GM18867 (cell line): ENCODE measurements around the gene MBD3.
"Not testable (repeated sequence)": the region's sequence is repeated elsewhere in the genome, so short reads cannot be mapped to it uniquely, and the experiment has no call there.

Experiments used
- ATAC-seq: cut with Tn5 transposase; IDR thresholded peaks from one replicate; pipeline ENCODE4 v1.9.1; 2021; ENCODE audit warnings: mild to moderate bottlenecking, moderate library complexity; ENCODE audit not compliant: unreplicated experiment

Gene MBD3

GRCh38 chr19:1551068-1552040 is 41.3 kb downstream of the MBD3 start:
- no peak for ATAC-seq

- ATAC-seq, result no peak
Observed at GRCh38 chr19:1549332-1549945, 43.2 kb downstream of the MBD3 start.

GRCh38 chr19:1540365-1540925 is 52.2 kb downstream of the MBD3 start:
- ATAC-seq, result no peak

- not testable (repeated sequence) for ATAC-seq
Observed at GRCh38 chr19:1539749-1540148, 52.9 kb downstream of the MBD3 start.

- no peak for ATAC-seq
Observed at GRCh38 chr19:1538978-1539377, 53.7 kb downstream of the MBD3 start.

- not testable (repeated sequence) for ATAC-seq
Observed at GRCh38 chr19:1535699-1536098, 57.0 kb downstream of the MBD3 start.

GRCh38 chr19:1534972-1535371 is 57.7 kb downstream of the MBD3 start:
- ATAC-seq, result no peak

- no peak for ATAC-seq
Observed at GRCh38 chr19:1533510-1534150, 59.0 kb downstream of the MBD3 start.

- no peak for ATAC-seq
Observed at GRCh38 chr19:1532003-1532402, 60.7 kb downstream of the MBD3 start.

- no peak for ATAC-seq
Observed at GRCh38 chr19:1531587-1531986, 61.1 kb downstream of the MBD3 start.

GRCh38 chr19:1530856-1531255 is 61.8 kb downstream of the MBD3 start:
- ATAC-seq, result not testable (repeated sequence)

GRCh38 chr19:1529430-1529816 is 63.2 kb downstream of the MBD3 start:
- no peak for ATAC-seq

- ATAC-seq, result no peak
Observed at GRCh38 chr19:1528596-1529429, 63.9 kb downstream of the MBD3 start.

- no peak for ATAC-seq
Observed at GRCh38 chr19:1527650-1528309, 64.9 kb downstream of the MBD3 start.

- no peak for ATAC-seq
Observed at GRCh38 chr19:1526979-1527649, 65.6 kb downstream of the MBD3 start.

GRCh38 chr19:1526066-1526778 is 66.4 kb downstream of the MBD3 start:
- no peak for ATAC-seq

GRCh38 chr19:1525343-1525742 is 67.3 kb downstream of the MBD3 start:
- no peak for ATAC-seq

GRCh38 chr19:1524972-1525325 is 67.7 kb downstream of the MBD3 start:
- no peak for ATAC-seq
